ENCODE measurements around the gene OR10A2. TPM values are rescaled to one million over a fixed set of nuclear protein-coding genes. Genes with fewer than 3 reads are reported as not detected.

OR10A2 gene, protein sequence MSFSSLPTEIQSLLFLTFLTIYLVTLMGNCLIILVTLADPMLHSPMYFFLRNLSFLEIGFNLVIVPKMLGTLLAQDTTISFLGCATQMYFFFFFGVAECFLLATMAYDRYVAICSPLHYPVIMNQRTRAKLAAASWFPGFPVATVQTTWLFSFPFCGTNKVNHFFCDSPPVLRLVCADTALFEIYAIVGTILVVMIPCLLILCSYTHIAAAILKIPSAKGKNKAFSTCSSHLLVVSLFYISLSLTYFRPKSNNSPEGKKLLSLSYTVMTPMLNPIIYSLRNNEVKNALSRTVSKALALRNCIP
- total RNA-seq: not detected in 2 replicates
- total RNA-seq (2013): not detected
- polyA plus RNA-seq: not detected in 2 replicates
- polyA minus RNA-seq: not detected in 2 replicates

DNA sequence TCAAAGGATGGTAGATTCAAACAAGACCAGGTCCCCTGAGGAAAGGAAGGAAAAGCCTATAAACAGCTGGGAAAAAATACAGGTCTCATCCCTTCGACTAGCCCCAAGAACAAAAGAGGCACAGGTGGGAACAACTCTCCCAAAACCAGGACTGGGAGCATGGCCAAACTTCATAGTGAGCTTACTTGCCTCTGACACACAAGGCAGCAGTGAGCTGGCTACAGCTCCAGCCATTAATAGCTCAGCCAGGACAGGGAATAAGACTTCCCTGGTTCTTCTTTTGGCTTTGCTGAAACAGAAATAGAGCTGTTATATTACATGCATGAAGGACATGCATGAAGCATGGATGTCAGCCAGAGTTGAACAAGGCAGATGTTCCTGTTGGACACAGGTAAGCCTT, at the start of gene OR10A2:
Gene OR10A2, plus strand, starts transcription at position 97 of the 400 bp plus-strand sequence. CDS start 6,698 bp downstream, outside the sequence.
- H3K27ac ChIP-seq (ENCODE audit: low read length in 2 of 2): no peak within 1 kb of the TSS
- no peaks in the 10 kb centered on the region for H3K4me1 ChIP-seq (ENCODE audit: control insufficient read depth in 2 of 2, insufficient read depth in 2 of 2, low read length in 2 of 2)
- no peaks in the 10 kb centered on the region for H3K36me3 ChIP-seq (replicated peaks in 1 of 2; ENCODE audit: control extremely low read depth in 1 of 2, control insufficient read depth in 1 of 2, extremely low read depth in 1 of 2, insufficient read depth in 2 of 2, low read length in 1 of 2)
- ATAC-seq (ENCODE audit: low read depth) (no peak), DNase-seq (no peak)
- intact Hi-C loops (cut with micrococcal nuclease): no loop called here
- no peaks in the 10 kb centered on the region for H4K20me1 ChIP-seq (ENCODE audit: control insufficient read depth, insufficient read depth, low read length, poor library complexity, severe bottlenecking)
- H3K4me2 ChIP-seq (replicated peaks; ENCODE audit: low read depth, low read length, poor library complexity, severe bottlenecking): no peak within 1 kb of the TSS
- ChIA-PET POLR2A (no interaction called here), CTCF (no interaction called here)
- H3K9me3 Mint-ChIP-seq (ENCODE audit: insufficient read depth): peaks cover 9% of the 10 kb centered on the region
- H3K79me2 ChIP-seq (ENCODE audit: control insufficient read depth, insufficient read depth, low read length): no peaks in the 10 kb centered on the region
- H3K27me3 Mint-ChIP-seq: peaks cover 6% of the 10 kb centered on the region
- H3K9ac ChIP-seq (ENCODE audit: low read length): no peak within 1 kb of the TSS
- peaks cover 0 to 3% (median 0%) of the 10 kb centered on the region in 3 donors for H3K9me3 ChIP-seq (ENCODE audit: control extremely low read depth in 1 of 3, control insufficient read depth in 2 of 3, insufficient read depth in 1 of 3, low read length in 2 of 3)
- H3K4me1 Mint-ChIP-seq: no peaks in the 10 kb centered on the region
- no peak within 1 kb of the TSS for H3K4me3 Mint-ChIP-seq
- no peak within 1 kb of the TSS for H3K4me3 ChIP-seq (ENCODE audit: control extremely low read depth in 1 of 5, extremely low read depth in 1 of 5, insufficient read depth in 1 of 5, low read depth in 2 of 5, low read length in 4 of 5)
- no peak for TF ChIP-seq EZH2 (IDR thresholded peaks at IDR 0.05; ENCODE audit: borderline replicate concordance, insufficient read depth, low read depth, low read length, poor library complexity, severe bottlenecking)
- TF ChIP-seq, protein P1, sequence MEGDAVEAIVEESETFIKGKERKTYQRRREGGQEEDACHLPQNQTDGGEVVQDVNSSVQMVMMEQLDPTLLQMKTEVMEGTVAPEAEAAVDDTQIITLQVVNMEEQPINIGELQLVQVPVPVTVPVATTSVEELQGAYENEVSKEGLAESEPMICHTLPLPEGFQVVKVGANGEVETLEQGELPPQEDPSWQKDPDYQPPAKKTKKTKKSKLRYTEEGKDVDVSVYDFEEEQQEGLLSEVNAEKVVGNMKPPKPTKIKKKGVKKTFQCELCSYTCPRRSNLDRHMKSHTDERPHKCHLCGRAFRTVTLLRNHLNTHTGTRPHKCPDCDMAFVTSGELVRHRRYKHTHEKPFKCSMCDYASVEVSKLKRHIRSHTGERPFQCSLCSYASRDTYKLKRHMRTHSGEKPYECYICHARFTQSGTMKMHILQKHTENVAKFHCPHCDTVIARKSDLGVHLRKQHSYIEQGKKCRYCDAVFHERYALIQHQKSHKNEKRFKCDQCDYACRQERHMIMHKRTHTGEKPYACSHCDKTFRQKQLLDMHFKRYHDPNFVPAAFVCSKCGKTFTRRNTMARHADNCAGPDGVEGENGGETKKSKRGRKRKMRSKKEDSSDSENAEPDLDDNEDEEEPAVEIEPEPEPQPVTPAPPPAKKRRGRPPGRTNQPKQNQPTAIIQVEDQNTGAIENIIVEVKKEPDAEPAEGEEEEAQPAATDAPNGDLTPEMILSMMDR (IDR thresholded peaks at IDR 0.05): no peak
- no peaks in the 10 kb centered on the region for H3K27me3 ChIP-seq (replicated peaks in 1 of 4; ENCODE audit: control extremely low read depth in 1 of 4, control insufficient read depth in 3 of 4, insufficient read depth in 4 of 4, low read length in 3 of 4)
- H3K27ac Mint-ChIP-seq: no peak within 1 kb of the TSS
- 88% methylated on average over 1 of the region's 1 CpG for WGBS (ENCODE audit: insufficient coverage)
- no peak within 1 kb of the TSS for H2AFZ ChIP-seq (ENCODE audit: insufficient read depth, low read depth, low read length, poor library complexity, severe bottlenecking)

DNA sequence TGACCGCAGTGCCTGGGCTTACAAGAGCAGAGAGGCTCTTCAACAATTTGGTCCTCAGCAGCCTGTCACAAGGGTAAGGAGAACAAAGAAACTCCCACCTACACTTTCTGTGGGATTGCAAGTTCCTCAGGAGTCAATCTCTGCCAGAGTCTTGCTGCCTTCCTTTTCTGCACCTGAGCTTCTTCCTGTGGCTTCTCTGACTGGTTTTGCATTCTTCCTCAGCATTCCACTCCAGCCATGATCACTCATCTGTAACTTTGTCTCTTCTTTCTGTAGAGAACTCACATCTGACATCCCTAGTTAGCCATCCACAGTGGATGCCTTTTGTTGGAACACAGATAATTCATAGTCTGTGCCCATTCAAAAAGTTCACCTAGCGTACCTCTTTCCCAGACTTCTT, 49.2 kb upstream of the OR10A2 start:
- peaks cover 24% of the 10 kb centered on the region for H3K27me3 Mint-ChIP-seq
- Histone ChIP-seq H3K4me2 (replicated peaks; ENCODE audit: low read depth, low read length, poor library complexity, severe bottlenecking) (no peak overlapping the region), H3K27me3 (replicated peaks in 1 of 4; ENCODE audit: control extremely low read depth in 1 of 4, control insufficient read depth in 3 of 4, insufficient read depth in 4 of 4, low read length in 3 of 4) (peaks cover 0 to 12% (median 10%) of the 10 kb centered on the region in 4 experiments), H3K27ac (ENCODE audit: low read length in 2 of 2) (no peak overlapping the region), H3K9ac (ENCODE audit: low read length) (no peak overlapping the region), H3K9me3 (ENCODE audit: control extremely low read depth in 1 of 3, control insufficient read depth in 2 of 3, insufficient read depth in 1 of 3, low read length in 2 of 3) (peaks cover 0 to 8% (median 0%) of the 10 kb centered on the region in 3 donors), H4K20me1 (ENCODE audit: control insufficient read depth, insufficient read depth, low read length, poor library complexity, severe bottlenecking) (no peaks in the 10 kb centered on the region), H3K79me2 (ENCODE audit: control insufficient read depth, insufficient read depth, low read length) (no peaks in the 10 kb centered on the region), H3K4me3 (ENCODE audit: control extremely low read depth in 1 of 5, extremely low read depth in 1 of 5, insufficient read depth in 1 of 5, low read depth in 2 of 5, low read length in 4 of 5) (no peak overlapping the region), H3K4me1 (ENCODE audit: control insufficient read depth in 2 of 2, insufficient read depth in 2 of 2, low read length in 2 of 2) (no peaks in the 10 kb centered on the region), H2AFZ (ENCODE audit: insufficient read depth, low read depth, low read length, poor library complexity, severe bottlenecking) (no peak overlapping the region), H3K36me3 (replicated peaks in 1 of 2; ENCODE audit: control extremely low read depth in 1 of 2, control insufficient read depth in 1 of 2, extremely low read depth in 1 of 2, insufficient read depth in 2 of 2, low read length in 1 of 2) (no peaks in the 10 kb centered on the region)
- DNase-seq (no peak), ATAC-seq (ENCODE audit: low read depth) (no peak)
- CTCF ChIA-PET: interaction anchor here (1.3 kb wide), 1 partner anchor 48 kb away, joined by 4 read pairs; no protein-coding TSS in a partner anchor
- TF ChIP-seq, protein P1 (IDR thresholded peaks at IDR 0.05): no peak
- no peak for TF ChIP-seq EZH2 (IDR thresholded peaks at IDR 0.05; ENCODE audit: borderline replicate concordance, insufficient read depth, low read depth, low read length, poor library complexity, severe bottlenecking)
- H3K4me1 Mint-ChIP-seq: peaks cover 2% of the 10 kb centered on the region
- 86% methylated on average over 2 of the region's 2 CpGs for WGBS (ENCODE audit: insufficient coverage)
- POLR2A ChIA-PET: no interaction called here
- intact Hi-C loops (cut with micrococcal nuclease): no loop called here
- no peaks in the 10 kb centered on the region for H3K9me3 Mint-ChIP-seq (ENCODE audit: insufficient read depth)
- no peak overlapping the region for H3K4me3 Mint-ChIP-seq
- H3K27ac Mint-ChIP-seq: no peak overlapping the region
